Mucosa of stomach (tissue), 1 donor: ENCODE measurements around the gene ZBTB40.

Experiments
- H3K27me3 ChIP-seq: one replicate; pipeline ENCODE4 v1.7.0; 2013; ENCODE audit warnings: mild to moderate bottlenecking, low read length; ENCODE audit not compliant: control insufficient read depth, insufficient read depth
- H3K36me3 ChIP-seq: one replicate; pipeline ENCODE4 v1.7.0; 2013; ENCODE audit warnings: low read length; ENCODE audit not compliant: control insufficient read depth, insufficient read depth
- H3K4me1 ChIP-seq: one replicate; pipeline ENCODE4 v1.7.0; 2013; ENCODE audit warnings: mild to moderate bottlenecking, low read length; ENCODE audit not compliant: control insufficient read depth, insufficient read depth
- H3K4me3 ChIP-seq: one replicate; pipeline ENCODE4 v1.7.0; 2013; ENCODE audit warnings: low read length
- H3K9ac ChIP-seq: one replicate; pipeline ENCODE4 v1.7.0; 2013; ENCODE audit warnings: mild to moderate bottlenecking, low read length, moderate library complexity
- H3K9me3 ChIP-seq: one replicate; pipeline ENCODE4 v1.7.0; 2013; ENCODE audit warnings: mild to moderate bottlenecking, low read length, moderate library complexity; ENCODE audit not compliant: control insufficient read depth
- donor health status: Pancreatic carcinoma.

The ZBTB40 gene

DNA sequence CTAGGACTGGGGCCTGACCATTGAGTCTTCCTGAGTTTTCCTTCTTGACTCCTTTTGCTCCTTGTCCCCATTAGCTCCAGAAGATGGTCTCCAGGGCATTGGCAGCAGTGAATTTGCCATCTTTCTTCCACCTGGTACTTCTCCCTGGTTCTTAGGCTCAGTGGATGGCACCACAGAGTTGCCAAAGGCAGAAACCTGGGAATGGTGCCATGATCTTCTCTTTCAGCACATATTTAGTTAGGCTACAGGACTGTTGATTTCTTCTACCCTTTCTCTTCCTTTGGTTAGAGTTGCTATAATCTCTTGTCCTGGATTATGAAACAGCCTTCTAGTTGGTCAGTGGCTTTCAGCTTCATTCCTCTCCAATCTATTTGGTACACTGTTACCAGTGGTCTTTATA, 6.2 kb downstream of the ZBTB40 start:
- Histone ChIP-seq H3K4me3 (no peak overlapping the region), H3K27me3 (no peaks in the 10 kb centered on the region), H3K9ac (no peak overlapping the region), H3K36me3 (no peaks in the 10 kb centered on the region), H3K9me3 (no peaks in the 10 kb centered on the region), H3K4me1 (peaks cover 8% of the 10 kb centered on the region)

DNA sequence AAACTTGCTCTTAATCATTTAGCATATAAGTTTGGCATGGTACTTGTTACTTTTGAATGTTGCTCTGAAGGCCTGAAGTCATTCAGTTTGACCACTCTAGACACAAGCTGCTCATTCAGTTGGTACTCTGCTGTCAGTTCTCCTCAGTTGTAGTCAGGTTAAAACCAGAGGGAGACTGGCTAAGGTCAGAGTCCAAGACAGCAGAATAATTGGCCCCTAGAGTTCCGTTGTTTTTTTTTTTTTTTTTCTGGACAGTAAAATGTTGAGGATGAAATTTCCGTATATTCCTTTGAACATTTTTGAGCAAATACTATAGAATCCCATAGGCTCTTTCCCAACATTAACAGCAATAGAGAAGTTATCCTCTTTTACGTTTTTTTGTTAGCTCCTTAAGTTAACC, 9.4 kb downstream of the ZBTB40 start:
- Histone ChIP-seq H3K27me3 (no peaks in the 10 kb centered on the region), H3K9me3 (no peaks in the 10 kb centered on the region), H3K4me1 (no peaks in the 10 kb centered on the region), H3K4me3 (no peak overlapping the region), H3K36me3 (no peaks in the 10 kb centered on the region), H3K9ac (no peak overlapping the region)

DNA sequence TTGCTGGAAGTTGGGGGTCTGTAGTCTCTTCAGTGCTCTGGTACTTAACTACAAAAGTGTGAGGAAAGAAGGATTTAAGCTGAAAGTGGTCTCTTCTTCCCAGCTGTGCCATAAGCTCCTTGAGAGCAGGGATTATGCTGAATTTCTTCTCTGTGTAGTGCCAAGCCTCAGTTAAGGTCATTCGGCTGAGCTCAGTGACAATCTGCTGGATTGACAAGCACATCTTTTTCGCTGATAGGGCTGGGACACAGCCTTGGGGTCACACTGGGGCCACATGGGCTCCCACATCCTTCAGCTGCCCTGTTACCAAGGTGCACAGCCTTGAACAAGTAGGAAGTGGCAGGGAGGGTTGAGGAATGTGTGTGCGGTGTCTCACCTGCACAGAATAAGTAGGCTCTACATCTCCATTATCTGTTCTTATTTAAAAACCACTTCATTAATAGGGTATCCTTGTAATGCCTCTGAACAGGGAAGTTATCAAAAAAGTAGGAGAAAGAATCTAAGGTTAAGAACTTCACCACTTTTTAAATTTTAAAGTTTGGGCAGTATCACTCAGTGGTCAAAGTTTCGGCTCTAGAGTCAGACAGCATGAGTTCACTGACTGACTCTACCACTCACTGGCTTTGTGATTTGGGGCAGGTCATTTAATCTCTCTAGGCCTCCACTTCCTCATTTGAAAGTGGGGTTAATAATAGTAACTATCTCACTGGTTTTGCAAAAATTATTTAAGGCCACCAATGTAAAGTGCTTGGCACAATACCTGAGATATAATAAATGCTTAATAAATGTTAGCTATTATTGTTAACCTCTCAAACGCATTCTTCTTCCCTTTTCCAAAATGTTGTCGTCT, 10.3 kb downstream of the ZBTB40 start:
- H3K36me3 ChIP-seq, result no peaks in the 10 kb centered on the region
- no peak overlapping the region for H3K4me3 ChIP-seq
- H3K27me3 ChIP-seq, result no peaks in the 10 kb centered on the region
- no peaks in the 10 kb centered on the region for H3K4me1 ChIP-seq
- no peaks in the 10 kb centered on the region for H3K9me3 ChIP-seq
- H3K9ac ChIP-seq, result no peak overlapping the region

DNA sequence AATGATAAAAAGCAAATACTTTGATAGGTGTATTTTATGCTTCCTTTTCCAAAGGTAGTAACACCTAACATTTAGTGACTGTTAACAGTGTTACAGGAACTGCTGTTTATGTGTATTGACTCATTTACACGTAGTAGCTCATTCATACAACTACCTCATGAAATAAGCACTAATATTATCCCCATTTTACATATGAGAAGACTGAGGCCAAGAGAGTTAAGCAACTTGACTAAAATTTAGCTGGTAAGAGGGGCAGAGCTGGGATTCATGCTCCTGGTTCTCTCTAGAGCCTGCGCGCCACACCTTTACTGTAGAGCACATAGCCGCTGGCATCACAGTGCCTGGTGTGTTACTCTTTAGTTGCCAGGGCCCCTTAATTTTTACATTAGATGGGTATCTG, 11.3 kb downstream of the ZBTB40 start:
- H3K27me3 ChIP-seq, result no peaks in the 10 kb centered on the region

DNA sequence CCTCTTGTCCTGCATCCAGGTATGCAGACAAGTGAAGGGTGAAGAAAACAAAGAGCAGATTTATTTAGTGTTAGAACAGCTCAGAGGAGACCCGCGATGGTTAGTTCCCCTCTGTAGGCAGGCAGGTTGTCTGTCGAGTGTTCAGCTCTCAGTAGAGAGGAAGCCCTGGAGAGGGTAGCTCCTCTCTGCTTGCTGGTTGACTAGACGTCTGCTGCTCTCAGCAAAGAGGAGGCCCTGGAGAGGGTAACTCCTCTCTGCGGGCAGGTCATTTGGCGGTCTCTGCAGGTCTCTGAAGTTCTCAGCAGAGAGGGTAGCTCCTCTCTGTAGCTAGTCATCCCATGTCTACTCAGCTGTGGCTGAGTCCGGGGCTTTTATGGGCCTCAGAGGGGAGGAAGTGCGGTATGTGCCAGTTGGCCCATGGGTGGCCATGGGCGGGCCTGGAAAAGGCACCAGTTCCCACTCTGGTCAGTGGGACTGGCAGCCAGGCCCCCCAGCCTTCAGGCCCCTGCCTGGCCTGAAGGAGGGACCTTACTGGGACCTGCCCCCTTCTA, 13.4 kb downstream of the ZBTB40 start:
- H3K4me3 ChIP-seq, result no peak overlapping the region
- no peak overlapping the region for H3K9ac ChIP-seq
- H3K27me3 ChIP-seq, result no peaks in the 10 kb centered on the region
- H3K9me3 ChIP-seq, result no peaks in the 10 kb centered on the region
- H3K36me3 ChIP-seq, result no peaks in the 10 kb centered on the region
- no peaks in the 10 kb centered on the region for H3K4me1 ChIP-seq

More for the DNA sequence above, 11.3 kb downstream of the ZBTB40 start:
- no peaks in the 10 kb centered on the region for H3K36me3 ChIP-seq
- no peak overlapping the region for H3K4me3 ChIP-seq
- no peaks in the 10 kb centered on the region for H3K9me3 ChIP-seq
- no peaks in the 10 kb centered on the region for H3K4me1 ChIP-seq
- H3K9ac ChIP-seq, result no peak overlapping the region

DNA sequence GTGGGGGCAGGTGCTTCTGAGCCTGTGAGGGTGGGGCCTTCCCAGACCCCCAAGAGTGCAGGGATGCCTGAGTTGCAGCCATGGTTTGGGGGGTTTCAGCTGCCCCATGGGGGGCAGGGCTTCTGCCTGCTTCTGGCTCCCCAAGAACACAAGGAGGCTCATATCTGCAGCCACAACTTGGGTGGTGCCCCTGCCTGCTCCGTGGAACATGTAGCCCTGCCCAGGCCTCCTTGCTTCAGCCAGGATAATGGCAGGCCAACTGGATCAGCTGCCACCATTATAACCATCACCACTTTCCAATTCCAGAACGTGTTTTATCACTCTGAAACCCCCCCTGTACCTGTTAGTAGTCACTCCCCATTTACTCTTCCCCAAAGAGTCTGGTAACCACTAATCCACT, 14.0 kb downstream of the ZBTB40 start:
- Histone ChIP-seq H3K4me3 (no peak overlapping the region), H3K27me3 (no peaks in the 10 kb centered on the region), H3K9ac (no peak overlapping the region)

DNA sequence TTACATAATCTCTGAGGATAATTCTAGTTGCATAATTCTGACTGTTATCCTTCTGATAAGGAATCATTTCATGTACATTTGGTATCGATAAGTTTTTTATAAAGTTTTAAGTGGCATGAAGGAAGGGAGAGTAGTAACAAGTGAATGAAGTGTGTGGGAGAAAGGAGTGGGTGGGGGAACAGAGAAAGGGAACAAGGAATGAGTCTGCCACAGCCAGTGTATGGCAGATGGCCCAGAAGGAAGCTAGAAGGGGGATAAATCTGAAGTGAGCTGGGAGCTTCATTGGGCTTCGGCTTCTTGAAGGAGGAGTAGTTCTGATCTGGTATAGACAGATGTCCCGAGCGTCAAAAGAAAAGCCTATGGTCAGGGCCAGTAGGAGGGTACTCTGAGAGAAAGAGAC, 18.6 kb downstream of the ZBTB40 start:
- no peak overlapping the region for H3K9ac ChIP-seq
- no peaks in the 10 kb centered on the region for H3K27me3 ChIP-seq
- no peaks in the 10 kb centered on the region for H3K4me1 ChIP-seq
- H3K36me3 ChIP-seq, result no peaks in the 10 kb centered on the region
- no peaks in the 10 kb centered on the region for H3K9me3 ChIP-seq
- no peak overlapping the region for H3K4me3 ChIP-seq

More for the DNA sequence above, 14.0 kb downstream of the ZBTB40 start:
- Histone ChIP-seq H3K36me3 (no peaks in the 10 kb centered on the region), H3K4me1 (no peaks in the 10 kb centered on the region), H3K9me3 (no peaks in the 10 kb centered on the region)

DNA sequence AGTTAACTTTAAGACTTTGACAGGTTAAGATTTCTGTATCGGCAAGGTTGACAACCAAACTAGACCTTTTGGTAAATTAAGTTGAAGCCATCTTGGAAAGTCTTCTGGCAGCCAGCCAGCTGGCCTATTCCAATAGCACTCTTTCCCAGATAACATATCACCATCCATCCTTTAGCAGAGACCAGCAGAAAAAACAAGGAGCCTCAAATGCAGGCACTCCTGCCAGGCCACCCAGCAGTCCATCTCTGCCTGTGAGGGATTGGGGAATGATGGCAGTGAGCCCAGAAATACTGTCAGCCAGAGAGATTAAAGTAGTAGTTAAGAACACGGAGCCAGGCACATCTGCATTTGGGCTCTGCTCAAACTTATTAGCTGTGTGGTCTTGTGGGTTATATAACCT, 19.4 kb downstream of the ZBTB40 start:
- Histone ChIP-seq H3K9me3 (no peaks in the 10 kb centered on the region), H3K36me3 (no peaks in the 10 kb centered on the region), H3K9ac (no peak overlapping the region), H3K4me3 (no peak overlapping the region), H3K27me3 (no peaks in the 10 kb centered on the region), H3K4me1 (no peaks in the 10 kb centered on the region)

DNA sequence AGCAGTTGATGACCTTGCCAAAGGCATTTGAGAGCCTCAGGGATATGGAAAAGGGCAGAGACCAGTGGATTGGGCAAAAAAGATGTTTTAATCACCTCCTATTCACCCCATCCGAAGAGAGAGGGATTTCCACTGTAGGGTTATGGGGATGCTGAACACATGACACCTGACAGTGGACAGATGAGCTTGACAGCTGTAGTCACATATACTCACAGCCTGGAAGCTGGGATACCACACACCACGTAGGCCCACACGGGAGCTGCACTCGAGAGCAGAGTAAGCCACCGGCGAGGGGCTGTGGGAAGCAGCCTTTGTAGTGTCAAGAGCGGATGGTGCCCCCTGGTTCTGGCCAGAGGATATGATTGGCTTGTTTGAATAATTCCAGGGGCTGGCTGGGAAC, 20.0 kb downstream of the ZBTB40 start:
- no peaks in the 10 kb centered on the region for H3K9me3 ChIP-seq
- H3K4me3 ChIP-seq, result no peak overlapping the region
- H3K9ac ChIP-seq, result no peak overlapping the region
- no peaks in the 10 kb centered on the region for H3K27me3 ChIP-seq
- no peaks in the 10 kb centered on the region for H3K36me3 ChIP-seq
- H3K4me1 ChIP-seq, result no peaks in the 10 kb centered on the region

DNA sequence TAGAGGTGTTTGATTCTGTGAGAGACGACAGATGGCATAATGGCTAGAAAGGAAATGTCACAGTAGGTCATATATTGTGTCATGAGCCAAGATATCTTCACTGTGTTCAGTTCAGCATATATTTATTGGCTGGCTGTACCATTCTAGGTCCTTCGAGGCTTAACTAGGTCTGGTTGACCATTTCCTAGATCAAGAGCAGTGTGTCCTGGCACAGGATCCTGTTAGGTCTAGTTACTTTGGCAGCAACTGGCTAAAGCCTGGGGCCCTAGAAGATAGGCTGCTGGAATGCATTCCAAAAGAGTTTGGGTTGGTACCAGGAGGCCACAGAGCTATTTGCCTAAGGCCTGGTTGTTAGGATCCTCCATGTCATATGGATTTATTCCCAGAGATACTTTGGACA, 20.9 kb downstream of the ZBTB40 start:
- H3K27me3 ChIP-seq, result no peaks in the 10 kb centered on the region
- no peaks in the 10 kb centered on the region for H3K36me3 ChIP-seq
- no peaks in the 10 kb centered on the region for H3K9me3 ChIP-seq
- H3K4me1 ChIP-seq, result no peaks in the 10 kb centered on the region
- no peak overlapping the region for H3K9ac ChIP-seq
- H3K4me3 ChIP-seq, result no peak overlapping the region

DNA sequence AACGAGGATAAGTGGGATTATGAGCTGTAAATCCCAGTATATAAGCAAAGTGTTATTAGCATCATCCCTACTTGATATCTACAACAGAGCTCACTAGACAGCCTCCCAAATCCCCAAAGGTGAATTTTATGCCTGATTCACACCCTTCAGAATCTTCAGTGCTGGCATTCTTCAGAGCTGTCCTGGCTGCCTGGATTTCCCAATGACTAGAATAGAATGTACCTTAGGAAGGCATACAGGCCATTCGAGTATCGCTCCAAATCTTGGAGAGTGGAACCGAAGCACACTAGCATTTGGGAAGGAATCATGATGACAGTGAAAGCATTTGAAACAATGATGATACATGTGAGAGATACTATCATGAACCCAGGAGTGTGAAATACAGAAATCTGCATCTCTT, 22.3 kb downstream of the ZBTB40 start:
- Histone ChIP-seq H3K36me3 (no peaks in the 10 kb centered on the region), H3K4me1 (no peaks in the 10 kb centered on the region), H3K9me3 (no peaks in the 10 kb centered on the region), H3K27me3 (no peaks in the 10 kb centered on the region), H3K9ac (no peak overlapping the region), H3K4me3 (no peak overlapping the region)

DNA sequence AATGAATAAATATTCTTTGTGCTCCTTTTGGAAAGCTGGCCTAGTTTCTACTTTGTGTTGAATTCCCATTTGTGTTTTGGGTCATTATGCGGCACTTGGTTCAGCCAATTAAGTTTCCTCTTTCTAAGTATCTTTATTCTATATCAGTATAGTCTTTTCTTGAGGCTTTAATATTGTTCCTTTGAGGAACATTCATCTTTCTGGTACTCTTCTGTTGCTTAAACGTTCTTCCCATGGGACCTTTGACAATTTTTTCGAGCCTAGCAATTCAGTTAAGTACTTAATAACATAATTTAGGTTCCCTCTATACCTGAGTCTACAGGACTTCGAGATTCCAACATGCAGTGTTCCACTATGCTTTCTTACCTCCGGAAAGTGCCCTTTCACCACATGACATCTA, 24.9 kb downstream of the ZBTB40 start:
- Histone ChIP-seq H3K27me3 (no peaks in the 10 kb centered on the region), H3K9ac (no peak overlapping the region), H3K36me3 (no peaks in the 10 kb centered on the region), H3K4me3 (no peak overlapping the region), H3K4me1 (no peaks in the 10 kb centered on the region), H3K9me3 (no peaks in the 10 kb centered on the region)
